ENCODE measurements around the gene PCED1B.
"Not testable (repeated sequence)": the region's sequence is repeated elsewhere in the genome, so short reads cannot be mapped to it uniquely, and the experiment has no call there.

Gene PCED1B

GRCh38 chr12:47164724-47165439 is 85.5 kb downstream of the PCED1B start:
- Histone ChIP-seq H2BK12ac (ENCODE audit: low read length) (no peak overlapping the region), H3K4me1 (ENCODE audit: control insufficient read depth in 1 of 2, insufficient read depth in 2 of 2, low read length in 2 of 2) (no peaks in the 10 kb centered on the region), H3K18ac (ENCODE audit: low read length) (no peak overlapping the region), H3K9me3 (ENCODE audit: insufficient read depth, low read depth, low read length) (no peaks in the 10 kb centered on the region), H2AK5ac (ENCODE audit: low read length) (no peak overlapping the region), H3K79me1 (ENCODE audit: low read length) (no peaks in the 10 kb centered on the region), H3K79me2 (ENCODE audit: control insufficient read depth, insufficient read depth, low read length, poor library complexity) (no peaks in the 10 kb centered on the region), H3K27ac (ENCODE audit: low read depth, low read length) (no peak overlapping the region), H2BK120ac (ENCODE audit: insufficient read depth, low read length, poor library complexity) (no peak overlapping the region), H2AFZ (ENCODE audit: insufficient read depth, low read length, poor library complexity) (no peak overlapping the region), H3K9ac (ENCODE audit: low read length) (no peak overlapping the region), H3K36me3 (ENCODE audit: control insufficient read depth in 1 of 2, insufficient read depth in 2 of 2, low read length in 2 of 2) (no peaks in the 10 kb centered on the region), H3K4me3 (ENCODE audit: low read depth, low read length) (no peak overlapping the region), H3K23ac (ENCODE audit: low read length) (no peak overlapping the region), H2BK5ac (ENCODE audit: low read depth, low read length, poor library complexity) (no peak overlapping the region), H3K4me2 (ENCODE audit: low read length) (no peak overlapping the region), H4K12ac (ENCODE audit: low read depth, low read length) (no peak overlapping the region), H3K14ac (ENCODE audit: low read length) (no peak overlapping the region), H3K4ac (ENCODE audit: low read depth, low read length) (no peak overlapping the region), H4K91ac (ENCODE audit: low read depth, low read length) (no peak overlapping the region), H4K8ac (ENCODE audit: low read depth, low read length) (no peak overlapping the region), H3K27me3 (ENCODE audit: insufficient read depth, low read length) (no peaks in the 10 kb centered on the region)
- WGBS (ENCODE audit: extremely low coverage, insufficient coverage, insufficient read length) = no CpG with 5 or more reads among the region's 2 CpGs
- no peak for DNase-seq

DNA sequence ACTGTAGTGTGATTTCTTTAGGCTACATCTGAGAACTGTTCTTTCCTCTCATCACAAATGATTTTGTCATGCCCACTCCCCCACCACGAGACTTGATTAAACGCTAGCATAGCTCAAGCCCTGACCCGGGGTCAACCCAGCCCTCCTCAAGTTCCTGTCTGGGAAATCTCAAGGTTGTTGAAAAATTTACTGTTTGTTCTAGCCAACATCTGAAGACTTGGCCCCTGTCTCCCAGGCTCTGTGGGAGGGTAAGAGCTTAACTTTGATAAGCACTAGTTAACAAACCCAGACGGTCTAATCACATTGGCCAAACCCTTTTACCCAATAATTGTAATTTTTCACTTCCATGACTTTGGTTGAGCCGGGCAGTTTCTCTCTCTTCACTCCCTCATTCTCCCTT is 86.5 kb downstream of the PCED1B start:
- Histone ChIP-seq H3K27me3 (ENCODE audit: insufficient read depth, low read length) (no peaks in the 10 kb centered on the region), H3K4me1 (ENCODE audit: control insufficient read depth in 1 of 2, insufficient read depth in 2 of 2, low read length in 2 of 2) (no peaks in the 10 kb centered on the region), H3K9ac (ENCODE audit: low read length) (no peak overlapping the region), H2BK120ac (ENCODE audit: insufficient read depth, low read length, poor library complexity) (no peak overlapping the region), H3K9me3 (ENCODE audit: insufficient read depth, low read depth, low read length) (peaks cover 2% of the 10 kb centered on the region), H4K8ac (ENCODE audit: low read depth, low read length) (no peak overlapping the region), H3K14ac (ENCODE audit: low read length) (no peak overlapping the region), H3K4me3 (ENCODE audit: low read depth, low read length) (no peak overlapping the region), H4K12ac (ENCODE audit: low read depth, low read length) (no peak overlapping the region), H3K79me1 (ENCODE audit: low read length) (no peaks in the 10 kb centered on the region), H2BK5ac (ENCODE audit: low read depth, low read length, poor library complexity) (no peak overlapping the region), H2BK12ac (ENCODE audit: low read length) (no peak overlapping the region), H2AFZ (ENCODE audit: insufficient read depth, low read length, poor library complexity) (no peak overlapping the region), H3K18ac (ENCODE audit: low read length) (no peak overlapping the region), H2AK5ac (ENCODE audit: low read length) (no peak overlapping the region), H3K79me2 (ENCODE audit: control insufficient read depth, insufficient read depth, low read length, poor library complexity) (no peaks in the 10 kb centered on the region), H3K27ac (ENCODE audit: low read depth, low read length) (no peak overlapping the region), H3K23ac (ENCODE audit: low read length) (no peak overlapping the region), H3K36me3 (ENCODE audit: control insufficient read depth in 1 of 2, insufficient read depth in 2 of 2, low read length in 2 of 2) (no peaks in the 10 kb centered on the region), H3K4ac (ENCODE audit: low read depth, low read length) (no peak overlapping the region), H4K91ac (ENCODE audit: low read depth, low read length) (no peak overlapping the region), H3K4me2 (ENCODE audit: low read length) (no peak overlapping the region)
- no peak for DNase-seq
- no CpG with 5 or more reads among the region's 5 CpGs for WGBS (ENCODE audit: extremely low coverage, insufficient coverage, insufficient read length)

DNA sequence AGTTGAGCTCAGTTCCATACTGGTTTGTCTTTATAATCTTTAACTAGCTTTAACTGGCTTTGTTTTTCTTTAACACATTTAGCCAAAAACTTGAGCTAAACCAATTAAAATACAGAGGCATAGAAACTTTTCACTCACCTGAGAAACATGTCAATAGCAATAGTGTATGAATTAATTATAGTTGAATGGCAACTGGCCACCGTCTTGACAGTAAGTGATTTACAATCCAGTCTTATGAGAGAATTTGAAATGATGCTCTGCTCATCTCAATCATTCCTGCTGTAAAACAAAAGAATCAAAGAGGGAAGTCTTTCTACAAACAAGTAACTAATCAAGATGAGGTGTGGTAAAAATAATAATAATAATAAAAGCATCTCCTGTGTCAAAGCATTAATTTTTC is 86.9 kb downstream of the PCED1B start:
- no CpG with 5 or more reads among the region's 1 CpG for WGBS (ENCODE audit: extremely low coverage, insufficient coverage, insufficient read length)
- no peaks in the 10 kb centered on the region for H3K79me2 ChIP-seq (ENCODE audit: control insufficient read depth, insufficient read depth, low read length, poor library complexity)
- H2AFZ ChIP-seq (ENCODE audit: insufficient read depth, low read length, poor library complexity) = no peak overlapping the region
- H3K23ac ChIP-seq (ENCODE audit: low read length) = no peak overlapping the region
- no peak overlapping the region for H3K4ac ChIP-seq (ENCODE audit: low read depth, low read length)
- no peaks in the 10 kb centered on the region for H3K36me3 ChIP-seq (ENCODE audit: control insufficient read depth in 1 of 2, insufficient read depth in 2 of 2, low read length in 2 of 2)
- no peak overlapping the region for H3K4me2 ChIP-seq (ENCODE audit: low read length)
- H4K91ac ChIP-seq (ENCODE audit: low read depth, low read length) = no peak overlapping the region
- DNase-seq = no peak
- no peaks in the 10 kb centered on the region for H3K4me1 ChIP-seq (ENCODE audit: control insufficient read depth in 1 of 2, insufficient read depth in 2 of 2, low read length in 2 of 2)
- H3K18ac ChIP-seq (ENCODE audit: low read length) = no peak overlapping the region
- H3K9me3 ChIP-seq (ENCODE audit: insufficient read depth, low read depth, low read length) = peaks cover 2% of the 10 kb centered on the region
- H3K27me3 ChIP-seq (ENCODE audit: insufficient read depth, low read length) = no peaks in the 10 kb centered on the region
- no peak overlapping the region for H2BK12ac ChIP-seq (ENCODE audit: low read length)
- no peak overlapping the region for H3K4me3 ChIP-seq (ENCODE audit: low read depth, low read length)
- no peak overlapping the region for H2BK120ac ChIP-seq (ENCODE audit: insufficient read depth, low read length, poor library complexity)
- no peak overlapping the region for H3K14ac ChIP-seq (ENCODE audit: low read length)
- no peak overlapping the region for H2AK5ac ChIP-seq (ENCODE audit: low read length)
- no peak overlapping the region for H3K27ac ChIP-seq (ENCODE audit: low read depth, low read length)
- no peak overlapping the region for H2BK5ac ChIP-seq (ENCODE audit: low read depth, low read length, poor library complexity)
- no peak overlapping the region for H4K12ac ChIP-seq (ENCODE audit: low read depth, low read length)
- no peaks in the 10 kb centered on the region for H3K79me1 ChIP-seq (ENCODE audit: low read length)
- H4K8ac ChIP-seq (ENCODE audit: low read depth, low read length) = no peak overlapping the region
- H3K9ac ChIP-seq (ENCODE audit: low read length) = no peak overlapping the region

- H2AK5ac ChIP-seq (ENCODE audit: low read length); DNase-seq; H4K8ac ChIP-seq (ENCODE audit: low read depth, low read length); H3K4me1 ChIP-seq (ENCODE audit: control insufficient read depth in 1 of 2, insufficient read depth in 2 of 2, low read length in 2 of 2); H3K27me3 ChIP-seq (ENCODE audit: insufficient read depth, low read length); H3K14ac ChIP-seq (ENCODE audit: low read length); H4K91ac ChIP-seq (ENCODE audit: low read depth, low read length); H3K23ac ChIP-seq (ENCODE audit: low read length); H3K79me2 ChIP-seq (ENCODE audit: control insufficient read depth, insufficient read depth, low read length, poor library complexity); H3K4ac ChIP-seq (ENCODE audit: low read depth, low read length); H3K18ac ChIP-seq (ENCODE audit: low read length); H3K79me1 ChIP-seq (ENCODE audit: low read length); H3K36me3 ChIP-seq (ENCODE audit: control insufficient read depth in 1 of 2, insufficient read depth in 2 of 2, low read length in 2 of 2); H3K4me3 ChIP-seq (ENCODE audit: low read depth, low read length); H3K9me3 ChIP-seq (ENCODE audit: insufficient read depth, low read depth, low read length); H2BK120ac ChIP-seq (ENCODE audit: insufficient read depth, low read length, poor library complexity); H3K27ac ChIP-seq (ENCODE audit: low read depth, low read length); H2BK12ac ChIP-seq (ENCODE audit: low read length); H2AFZ ChIP-seq (ENCODE audit: insufficient read depth, low read length, poor library complexity); H2BK5ac ChIP-seq (ENCODE audit: low read depth, low read length, poor library complexity); H3K4me2 ChIP-seq (ENCODE audit: low read length); H3K9ac ChIP-seq (ENCODE audit: low read length); H4K12ac ChIP-seq (ENCODE audit: low read depth, low read length): not testable (repeated sequence)
- no CpG with 5 or more reads among the region's 16 CpGs for WGBS (ENCODE audit: extremely low coverage, insufficient coverage, insufficient read length)
Measured at GRCh38 chr12:47170281-47170680, 90.9 kb downstream of the PCED1B start.

Data from trophoblast cell (in vitro differentiated cells and primary cell).